ENCODE results near the gene CWC25.

DNA sequence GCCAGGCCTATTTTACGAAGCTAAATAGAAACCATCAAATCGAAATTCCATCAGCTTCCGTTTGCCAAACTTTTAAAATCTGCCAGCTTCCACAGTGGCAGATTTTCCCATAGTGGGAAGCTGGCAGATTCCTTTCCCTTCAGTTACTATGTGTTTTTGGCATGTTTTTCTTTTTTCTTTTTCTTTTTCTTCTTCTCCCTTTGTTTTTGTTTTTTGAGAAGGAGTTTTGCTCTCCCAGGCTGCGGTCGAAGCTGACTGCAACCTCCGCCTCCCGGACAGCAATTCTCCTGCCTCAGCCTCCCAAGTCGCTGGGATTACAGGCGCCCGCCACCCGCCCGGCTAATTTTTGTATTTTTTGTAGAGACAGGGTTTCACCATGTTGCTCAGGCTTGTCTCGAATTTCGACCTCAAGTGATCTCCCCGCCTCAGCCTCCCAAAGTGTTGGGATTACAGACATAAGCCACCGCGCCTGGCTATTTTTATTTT, 684 bp upstream of the CWC25 start:
- TF ChIP-seq, protein P1, sequence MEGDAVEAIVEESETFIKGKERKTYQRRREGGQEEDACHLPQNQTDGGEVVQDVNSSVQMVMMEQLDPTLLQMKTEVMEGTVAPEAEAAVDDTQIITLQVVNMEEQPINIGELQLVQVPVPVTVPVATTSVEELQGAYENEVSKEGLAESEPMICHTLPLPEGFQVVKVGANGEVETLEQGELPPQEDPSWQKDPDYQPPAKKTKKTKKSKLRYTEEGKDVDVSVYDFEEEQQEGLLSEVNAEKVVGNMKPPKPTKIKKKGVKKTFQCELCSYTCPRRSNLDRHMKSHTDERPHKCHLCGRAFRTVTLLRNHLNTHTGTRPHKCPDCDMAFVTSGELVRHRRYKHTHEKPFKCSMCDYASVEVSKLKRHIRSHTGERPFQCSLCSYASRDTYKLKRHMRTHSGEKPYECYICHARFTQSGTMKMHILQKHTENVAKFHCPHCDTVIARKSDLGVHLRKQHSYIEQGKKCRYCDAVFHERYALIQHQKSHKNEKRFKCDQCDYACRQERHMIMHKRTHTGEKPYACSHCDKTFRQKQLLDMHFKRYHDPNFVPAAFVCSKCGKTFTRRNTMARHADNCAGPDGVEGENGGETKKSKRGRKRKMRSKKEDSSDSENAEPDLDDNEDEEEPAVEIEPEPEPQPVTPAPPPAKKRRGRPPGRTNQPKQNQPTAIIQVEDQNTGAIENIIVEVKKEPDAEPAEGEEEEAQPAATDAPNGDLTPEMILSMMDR (conservative IDR thresholded peaks at IDR 0.05; ENCODE audit: low read depth in 2 of 2) = no peak
- TF ChIP-seq EZH2phosphoT487 (IDR thresholded peaks at IDR 0.05; ENCODE audit: unreplicated experiment) (no peak), ZNF114 (CRISPR knock-in tag; IDR thresholded peaks at IDR 0.05) (no peak), POLR2AphosphoS5 (IDR thresholded peaks at IDR 0.05; ENCODE audit: low read depth) (no peak), CREB1 (CRISPR knock-in tag; IDR thresholded peaks at IDR 0.05; ENCODE audit: low read depth) (no peak)

All from GM23338 (cell line).